WI38 (cell line): ENCODE measurements around the gene GOLGA6A.

Experiments used
- H3K4me3 ChIP-seq: 2 replicates; pipeline ENCODE4 v1.5.1; 2011; ENCODE audit warnings: low read depth, mild to moderate bottlenecking, control low read depth, low read length
- CTCF ChIP-seq: IDR thresholded peaks from 2 replicates; pipeline ENCODE4 v1.5.1; 2012; ENCODE audit warnings: low read depth, mild to moderate bottlenecking, control low read depth, low read length

Gene GOLGA6A

DNA sequence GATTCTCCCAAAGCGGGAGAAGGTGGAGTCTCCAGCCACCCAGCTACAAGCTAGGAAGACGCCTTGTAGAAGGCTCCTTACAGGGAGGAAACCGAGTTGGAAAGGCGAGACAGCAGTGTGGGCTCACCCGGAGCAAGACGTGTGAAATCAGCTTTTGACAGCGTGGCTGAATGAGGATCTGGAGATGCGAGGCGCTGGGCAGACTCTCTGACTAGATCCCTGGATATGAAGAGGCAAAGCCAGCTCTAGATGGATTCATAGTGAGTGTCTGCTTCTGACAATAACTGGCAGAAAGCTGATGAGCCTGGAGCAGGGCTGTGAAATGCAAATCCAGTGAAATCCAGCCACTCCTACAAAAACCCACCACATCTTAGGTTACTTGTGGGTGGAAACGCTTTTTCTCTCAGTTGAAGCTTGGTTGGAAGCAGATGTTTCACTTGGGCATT lies 41.0 kb downstream of the GOLGA6A start:
- no peak overlapping the region for H3K4me3 ChIP-seq
- TF ChIP-seq CTCF: no peak

DNA sequence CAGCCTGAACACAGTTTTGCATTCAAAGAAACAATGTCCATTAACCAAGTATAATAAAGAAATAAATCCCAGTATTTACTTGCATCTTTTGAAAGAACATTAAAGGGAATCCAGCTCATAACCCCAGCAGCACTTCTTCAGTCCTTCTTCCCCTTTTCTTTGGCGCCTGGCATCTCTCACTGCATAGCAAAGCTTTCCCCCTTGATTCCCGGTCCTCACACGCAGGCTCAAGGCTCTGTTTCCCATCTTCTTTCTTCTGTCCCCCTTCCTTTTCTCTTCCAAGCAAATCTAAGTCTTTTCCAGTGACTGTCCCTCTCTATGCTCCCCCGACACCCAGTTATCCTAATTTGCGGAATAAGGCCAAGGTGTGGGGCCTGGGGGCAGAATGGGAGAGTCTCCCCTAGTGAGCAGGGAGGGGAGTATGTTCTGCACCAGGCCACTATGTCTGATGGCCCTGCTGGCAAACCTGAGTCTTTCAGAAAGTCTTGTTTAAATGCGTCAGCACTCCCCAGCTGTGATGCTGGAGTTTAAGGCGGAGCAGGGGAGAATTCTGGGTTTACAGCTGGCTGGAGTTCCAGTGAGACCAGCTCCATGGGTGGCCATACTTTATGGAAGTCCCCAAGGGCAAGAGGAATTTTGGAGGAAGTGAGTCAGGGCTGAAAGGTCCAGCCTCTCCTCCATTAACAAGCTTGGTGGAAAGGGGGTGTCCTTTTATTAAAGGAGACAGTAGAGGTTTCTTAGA lies 42.1 kb downstream of the GOLGA6A start:
- TF ChIP-seq CTCF: 0 out of 2 replicates have a peak, but pooled peaks have one; percentile 4
- no peak overlapping the region for H3K4me3 ChIP-seq

GRCh38 chr15:74039656-74040010 lies 42.7 kb downstream of the GOLGA6A start:
- TF ChIP-seq CTCF: no peak
- no peak overlapping the region for H3K4me3 ChIP-seq

GRCh38 chr15:74038707-74039655 lies 43.4 kb downstream of the GOLGA6A start:
- H3K4me3 ChIP-seq: no peak overlapping the region
- no peak for TF ChIP-seq CTCF

GRCh38 chr15:74037171-74038117 lies 44.9 kb downstream of the GOLGA6A start:
- no peak for TF ChIP-seq CTCF
- H3K4me3 ChIP-seq: no peak overlapping the region

DNA sequence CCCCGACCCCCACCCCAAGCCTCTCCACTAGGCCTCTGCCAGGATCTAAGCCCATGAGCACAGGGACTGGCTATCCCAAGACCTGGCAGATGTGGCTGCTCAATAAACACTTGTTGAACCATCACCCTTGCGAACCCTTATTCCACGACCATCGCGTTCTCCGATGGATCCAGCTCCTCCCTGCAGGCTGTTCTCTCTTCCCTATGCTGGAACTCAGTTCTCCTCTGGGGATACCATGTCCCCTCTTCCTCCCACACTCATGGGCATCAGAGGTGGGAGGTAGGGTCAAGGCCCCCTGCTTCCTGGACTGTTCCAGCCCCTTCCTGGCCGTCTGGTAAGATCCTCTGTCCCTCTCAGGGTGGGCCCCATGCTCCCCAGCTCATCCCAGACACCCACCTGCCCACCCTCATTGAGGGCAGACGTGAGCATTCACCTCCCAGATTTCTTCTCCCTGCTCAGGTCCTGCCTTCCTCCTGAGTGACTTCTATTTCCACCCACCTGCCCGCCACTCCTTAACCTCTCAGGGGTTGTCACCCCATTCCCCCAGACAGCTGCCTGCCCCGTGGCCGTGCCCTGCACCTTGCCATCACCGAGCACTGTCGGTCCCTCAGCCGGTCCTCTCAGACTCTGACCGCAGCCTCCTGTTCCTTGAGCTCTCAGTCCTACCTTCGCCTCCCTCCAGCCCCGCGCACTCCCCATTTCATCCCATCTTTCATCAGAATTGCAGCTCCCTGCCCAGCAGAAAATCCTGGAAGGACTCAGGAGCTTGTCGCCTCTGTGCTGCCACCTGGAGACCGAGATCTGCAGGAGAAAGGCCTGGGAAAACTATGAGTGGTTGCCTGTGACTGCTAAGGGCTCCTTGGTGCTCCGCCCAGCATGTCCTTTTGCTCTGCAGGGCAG lies 45.8 kb downstream of the GOLGA6A start:
- TF ChIP-seq CTCF: peak; percentile 55

More for the DNA sequence above, 45.8 kb downstream of the GOLGA6A start:
- no peak overlapping the region for H3K4me3 ChIP-seq
